ACHN (cell line): ENCODE measurements around the gene CTXN2.
A peak's percentile ranks its signal among the peaks of the same experiment; 100 is the strongest.

Source experiments
- DNase-seq: peaks from one replicate; pipeline ENCODE4 v3.0.0-alpha.2; 2015
- in situ Hi-C: cut with HindIII; loops from 2 replicates; pipeline ENCODE4 v1.10.0; 2017; ENCODE audit warnings: low sequenced_read_pairs, low pct_ligation_motif_present, low pct_unique_long_range_greater_than_20kb

CTXN2 gene

GRCh38 chr15:48202068-48202467, 10.6 kb downstream of the CTXN2 start:
- in situ Hi-C loops = no loop called here
- no peak for DNase-seq

- in situ Hi-C loops = no loop called here
- DNase-seq = no peak
Measured at GRCh38 chr15:48205981-48206380, 14.5 kb downstream of the CTXN2 start, which contains the start of gene SLC12A1. TSS of gene SLC12A1 (plus strand) at chr15:48206302. CDS start at chr15:48207720, 1,418 bp downstream.

- DNase-seq = no peak
- in situ Hi-C loops = no loop called here
Measured at GRCh38 chr15:48221261-48221660, 29.8 kb downstream of the CTXN2 start.

- in situ Hi-C loops = no loop called here
- no peak for DNase-seq
Measured at GRCh38 chr15:48221885-48222284, 30.4 kb downstream of the CTXN2 start.

- in situ Hi-C loops = no loop called here
- no peak for DNase-seq
Measured at GRCh38 chr15:48222627-48223026, 31.2 kb downstream of the CTXN2 start.

GRCh38 chr15:48225771-48226170, 34.3 kb downstream of the CTXN2 start:
- in situ Hi-C loops = loop anchor here (25.0 kb wide), 1 partner anchor 113 kb away; the partner anchor contains the start of gene SLC24A5
- no peak for DNase-seq

- DNase-seq = no peak
- in situ Hi-C loops = loop anchor here (25.0 kb wide), 1 partner anchor 118 kb away; the partner anchor contains the start of gene SLC24A5
Measured at GRCh38 chr15:48230498-48230897, 39.0 kb downstream of the CTXN2 start.

- no peak for DNase-seq
- in situ Hi-C loops = loop anchor here (25.0 kb wide), 1 partner anchor 121 kb away; the partner anchor contains the start of gene SLC24A5
Measured at GRCh38 chr15:48233246-48233645, 41.8 kb downstream of the CTXN2 start.

GRCh38 chr15:48239334-48239733, 47.9 kb downstream of the CTXN2 start:
- DNase-seq = no peak
- in situ Hi-C loops = loop anchor here (25.0 kb wide), 1 partner anchor 127 kb away; the partner anchor contains the start of gene SLC24A5

GRCh38 chr15:48242015-48242414, 50.5 kb downstream of the CTXN2 start:
- in situ Hi-C loops = loop anchor here (25.0 kb wide), 1 partner anchor 130 kb away; the partner anchor contains the start of gene SLC24A5
- no peak for DNase-seq

GRCh38 chr15:48242535-48242934, 51.1 kb downstream of the CTXN2 start:
- no peak for DNase-seq
- in situ Hi-C loops = loop anchor here (25.0 kb wide), 1 partner anchor 130 kb away; the partner anchor contains the start of gene SLC24A5

GRCh38 chr15:48244921-48245320, 53.5 kb downstream of the CTXN2 start:
- no peak for DNase-seq
- in situ Hi-C loops = loop anchor here (25.0 kb wide), 1 partner anchor 133 kb away; the partner anchor contains the start of gene SLC24A5

GRCh38 chr15:48248414-48248813, 56.9 kb downstream of the CTXN2 start:
- DNase-seq = no peak
- in situ Hi-C loops = loop anchor here (25.0 kb wide), 1 partner anchor 136 kb away; the partner anchor contains the start of gene SLC24A5

GRCh38 chr15:48250640-48251076, 59.2 kb downstream of the CTXN2 start:
- in situ Hi-C loops = no loop called here
- peak; percentile 51 for DNase-seq

GRCh38 chr15:48253172-48253571, 61.7 kb downstream of the CTXN2 start:
- in situ Hi-C loops = no loop called here
- DNase-seq = no peak
